Lower leg skin (tissue), 4 donors: Measurements from ENCODE around the gene TEKT3. TPM values are rescaled to one million over a fixed set of nuclear protein-coding genes. Genes with fewer than 3 reads are reported as not detected.

Experiments
- total RNA-seq, 4 donors: library from RNA; depleted of rRNA; stranded (reverse); fragments of >200 nt; gene quantifications; one replicate each; pipeline ENCODE4 v1.1.0, GENCODE V29; 2016

Gene TEKT3
- total RNA-seq, 4 donors from 2014 or later = 0.46 to 2.5 TPM; not detected in 2

Other genes starting within 250 kb of the TEKT3 start
- gene PMP22, start 76.3 kb downstream of the TEKT3 start, total RNA-seq = 100 to 1,000 TPM in 1 of 4 donors, 10 to 100 TPM in 3; 34.9 to 120 (median 64.5) TPM
- 1 to 10 TPM in 2 of 4 donors, under 1 TPM in 1, not detected in 1; 0.52 to 4.0 (median 3.8) TPM for gene CDRT4, start 126.0 kb upstream of the TEKT3 start, total RNA-seq
- 10 to 100 TPM in 1 of 4 donors, 1 to 10 TPM in 3; 5.6 to 14.8 (median 8.2) TPM for gene TVP23C, start 221.9 kb upstream of the TEKT3 start, total RNA-seq